KMS-11 (cell line): ENCODE measurements around the gene CBS.

Experiments
- H2AFZ ChIP-seq: fragments of 200-600 bp; sonication (generic); 2 replicates; pipeline ENCODE4 v1.6.1; 2016; ENCODE audit warnings: antibody characterized with exemption, mixed run types, low read depth
- H3K27ac ChIP-seq: fragments of 200-600 bp; sonication (generic); 2 replicates; pipeline ENCODE4 v1.6.1; 2016; ENCODE audit warnings: mild to moderate bottlenecking, mixed run types
- H3K27me3 ChIP-seq: fragments of 200-600 bp; sonication (generic); 2 replicates; pipeline ENCODE4 v1.6.1; 2017; ENCODE audit warnings: mild to moderate bottlenecking, low read depth, mixed run types, moderate library complexity; ENCODE audit not compliant: insufficient read depth
- H3K36me3 ChIP-seq: fragments of 200-600 bp; sonication (generic); 2 replicates; pipeline ENCODE4 v1.6.1; 2017; ENCODE audit warnings: mild to moderate bottlenecking, mixed run types; ENCODE audit not compliant: insufficient read depth
- H3K4me1 ChIP-seq: fragments of 200-600 bp; sonication (generic); 2 replicates; pipeline ENCODE4 v1.6.1; 2016; ENCODE audit warnings: mild to moderate bottlenecking, low read depth, mixed run types; ENCODE audit not compliant: poor library complexity, severe bottlenecking
- H3K4me2 ChIP-seq: fragments of 200-600 bp; sonication (generic); 2 replicates; pipeline ENCODE4 v1.7.0; 2016; ENCODE audit warnings: mild to moderate bottlenecking, mixed run types
- H3K4me3 ChIP-seq: fragments of 200-600 bp; sonication (generic); IDR thresholded peaks from 2 replicates; pipeline ENCODE4 v1.6.1; 2017; ENCODE audit warnings: low read depth, low read length, mixed read lengths; ENCODE audit not compliant: insufficient read depth
- H3K79me2 ChIP-seq: fragments of 200-600 bp; sonication (generic); 2 replicates; pipeline ENCODE4 v1.6.1; 2016; ENCODE audit warnings: low read depth, mixed run types; ENCODE audit not compliant: insufficient read depth
- H3K9ac ChIP-seq: fragments of 200-600 bp; sonication (generic); 2 replicates; pipeline ENCODE4 v1.6.1; 2016; ENCODE audit warnings: mild to moderate bottlenecking, mixed run types
- H4K20me1 ChIP-seq: fragments of 200-600 bp; sonication (generic); 2 replicates; pipeline ENCODE4 v1.6.1; 2016; ENCODE audit warnings: mild to moderate bottlenecking, mixed run types; ENCODE audit not compliant: insufficient read depth
- TF ChIP-seq, protein P1 (sequence below): fragments of 200-600 bp; sonication (generic); conservative IDR thresholded peaks from 2 replicates; pipeline ENCODE4 v1.6.1; 2017; ENCODE audit warnings: low read depth, mild to moderate bottlenecking, antibody characterized with exemption, low read length, moderate library complexity, mixed read lengths

The CBS gene

GRCh38 chr21:43004926-43005325, 70.7 kb downstream of the CBS start:
- Histone ChIP-seq H3K9ac (no peak overlapping the region), H3K4me3 (no peak overlapping the region), H4K20me1 (no peaks in the 10 kb centered on the region), H2AFZ (no peak overlapping the region), H3K36me3 (no peaks in the 10 kb centered on the region), H3K27ac (no peak overlapping the region), H3K79me2 (no peaks in the 10 kb centered on the region), H3K4me1 (no peaks in the 10 kb centered on the region), H3K4me2 (no peak overlapping the region), H3K27me3 (no peaks in the 10 kb centered on the region)
- TF ChIP-seq, protein P1, sequence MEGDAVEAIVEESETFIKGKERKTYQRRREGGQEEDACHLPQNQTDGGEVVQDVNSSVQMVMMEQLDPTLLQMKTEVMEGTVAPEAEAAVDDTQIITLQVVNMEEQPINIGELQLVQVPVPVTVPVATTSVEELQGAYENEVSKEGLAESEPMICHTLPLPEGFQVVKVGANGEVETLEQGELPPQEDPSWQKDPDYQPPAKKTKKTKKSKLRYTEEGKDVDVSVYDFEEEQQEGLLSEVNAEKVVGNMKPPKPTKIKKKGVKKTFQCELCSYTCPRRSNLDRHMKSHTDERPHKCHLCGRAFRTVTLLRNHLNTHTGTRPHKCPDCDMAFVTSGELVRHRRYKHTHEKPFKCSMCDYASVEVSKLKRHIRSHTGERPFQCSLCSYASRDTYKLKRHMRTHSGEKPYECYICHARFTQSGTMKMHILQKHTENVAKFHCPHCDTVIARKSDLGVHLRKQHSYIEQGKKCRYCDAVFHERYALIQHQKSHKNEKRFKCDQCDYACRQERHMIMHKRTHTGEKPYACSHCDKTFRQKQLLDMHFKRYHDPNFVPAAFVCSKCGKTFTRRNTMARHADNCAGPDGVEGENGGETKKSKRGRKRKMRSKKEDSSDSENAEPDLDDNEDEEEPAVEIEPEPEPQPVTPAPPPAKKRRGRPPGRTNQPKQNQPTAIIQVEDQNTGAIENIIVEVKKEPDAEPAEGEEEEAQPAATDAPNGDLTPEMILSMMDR: no peak
